ENCODE data around the gene LRIT2. TPM values are rescaled to one million over a fixed set of nuclear protein-coding genes. Genes with fewer than 3 reads are reported as not detected.

LRIT2 gene
- total RNA-seq, 1 experiment from 2014 or later = not detected

GRCh38 chr10:84241185-84241790 is 15.9 kb upstream of the LRIT2 start, which contains the start of gene LRIT1:
TSS of gene LRIT1 (minus strand) at chr10:84241546. CDS start at chr10:84241439, 107 bp downstream.
- ChIA-PET CTCF (no interaction called here), POLR2A (ENCODE audit: low non-redundant PET) (no interaction called here)
- no peaks in the 10 kb centered on the region for H3K36me3 ChIP-seq (ENCODE audit: insufficient read depth, low read length, poor library complexity, severe bottlenecking)
- no peak within 1 kb of the TSS for H3K4me3 ChIP-seq (ENCODE audit: low read depth, low read length, poor library complexity, severe bottlenecking)
- no peak for TF ChIP-seq CTCF (conservative IDR thresholded peaks at IDR 0.05; ENCODE audit: low read depth, low read length)
- no peak for TF ChIP-seq EZH2 (IDR thresholded peaks at IDR 0.05; ENCODE audit: borderline replicate concordance, low read depth, low read length, poor library complexity, severe bottlenecking)
- DNase-seq (ENCODE audit: low spot score) = no peak
- H3K4me1 ChIP-seq (ENCODE audit: insufficient read depth, low read length, poor library complexity, severe bottlenecking) = no peaks in the 10 kb centered on the region
- H3K27me3 ChIP-seq (replicated peaks; ENCODE audit: insufficient read depth, low read depth, low read length, poor library complexity) = peaks cover 23% of the 10 kb centered on the region
- BruUV-seq (replicated peaks) = no TSS peak
- intact Hi-C loops (cut with micrococcal nuclease; ENCODE audit: unreplicated experiment) = no loop called here
- no peaks in the 10 kb centered on the region for H3K9me3 ChIP-seq (ENCODE audit: low read depth, low read length, poor library complexity, severe bottlenecking)
- H3K27ac ChIP-seq (ENCODE audit: low read depth, low read length, poor library complexity, severe bottlenecking) = no peak within 1 kb of the TSS

GRCh38 chr10:84238909-84239308 is 13.6 kb upstream of the LRIT2 start:
- Histone ChIP-seq H3K4me3 (ENCODE audit: low read depth, low read length, poor library complexity, severe bottlenecking) (no peak overlapping the region), H3K27me3 (replicated peaks; ENCODE audit: insufficient read depth, low read depth, low read length, poor library complexity) (peaks cover 15% of the 10 kb centered on the region), H3K4me1 (ENCODE audit: insufficient read depth, low read length, poor library complexity, severe bottlenecking) (no peaks in the 10 kb centered on the region), H3K36me3 (ENCODE audit: insufficient read depth, low read length, poor library complexity, severe bottlenecking) (no peaks in the 10 kb centered on the region), H3K9me3 (ENCODE audit: low read depth, low read length, poor library complexity, severe bottlenecking) (no peaks in the 10 kb centered on the region), H3K27ac (ENCODE audit: low read depth, low read length, poor library complexity, severe bottlenecking) (no peak overlapping the region)
- DNase-seq (ENCODE audit: low spot score) = no peak
- ChIA-PET CTCF (no interaction called here), POLR2A (ENCODE audit: low non-redundant PET) (no interaction called here)
- intact Hi-C loops (cut with micrococcal nuclease; ENCODE audit: unreplicated experiment) = no loop called here
- no peak for TF ChIP-seq EZH2 (IDR thresholded peaks at IDR 0.05; ENCODE audit: borderline replicate concordance, low read depth, low read length, poor library complexity, severe bottlenecking)
- TF ChIP-seq CTCF (conservative IDR thresholded peaks at IDR 0.05; ENCODE audit: low read depth, low read length) = no peak
- BruUV-seq (replicated peaks) = no TSS peak

GRCh38 chr10:84237199-84238051 is 12.1 kb upstream of the LRIT2 start:
- TF ChIP-seq EZH2 (IDR thresholded peaks at IDR 0.05; ENCODE audit: borderline replicate concordance, low read depth, low read length, poor library complexity, severe bottlenecking) = no peak
- TF ChIP-seq CTCF (conservative IDR thresholded peaks at IDR 0.05; ENCODE audit: low read depth, low read length) = peak; percentile 27; the same call in 1 of the 2 replicates
- DNase-seq (ENCODE audit: low spot score) = no peak
- intact Hi-C loops (cut with micrococcal nuclease; ENCODE audit: unreplicated experiment) = no loop called here
- no peak overlapping the region for H3K4me3 ChIP-seq (ENCODE audit: low read depth, low read length, poor library complexity, severe bottlenecking)
- peaks cover 24% of the 10 kb centered on the region for H3K27me3 ChIP-seq (replicated peaks; ENCODE audit: insufficient read depth, low read depth, low read length, poor library complexity)
- H3K36me3 ChIP-seq (ENCODE audit: insufficient read depth, low read length, poor library complexity, severe bottlenecking) = no peaks in the 10 kb centered on the region
- H3K27ac ChIP-seq (ENCODE audit: low read depth, low read length, poor library complexity, severe bottlenecking) = no peak overlapping the region
- no peaks in the 10 kb centered on the region for H3K9me3 ChIP-seq (ENCODE audit: low read depth, low read length, poor library complexity, severe bottlenecking)
- CTCF ChIA-PET = no interaction called here
- no TSS peak for BruUV-seq (replicated peaks)
- POLR2A ChIA-PET (ENCODE audit: low non-redundant PET) = no interaction called here
- no peaks in the 10 kb centered on the region for H3K4me1 ChIP-seq (ENCODE audit: insufficient read depth, low read length, poor library complexity, severe bottlenecking)
